Activated T-cell treated with anti-CD3 and anti-CD28 coated beads, Interleukin-2, amount 50 U/mL, for 48 hours (primary cell): Measurements from ENCODE around the gene DVL2.

Experiments
- DNase-seq, 2 experiments: peaks; one replicate each; pipeline ENCODE4 v3.0.0-alpha.2; 2020

The DVL2 gene

GRCh38 chr17:7234083-7234951, at the start of gene DVL2:
Gene DVL2 (minus strand): TSS chr17:7234517. CDS start chr17:7234262, 255 bp downstream.
- DNase-seq, result peak; percentile 95 to 97

DNA sequence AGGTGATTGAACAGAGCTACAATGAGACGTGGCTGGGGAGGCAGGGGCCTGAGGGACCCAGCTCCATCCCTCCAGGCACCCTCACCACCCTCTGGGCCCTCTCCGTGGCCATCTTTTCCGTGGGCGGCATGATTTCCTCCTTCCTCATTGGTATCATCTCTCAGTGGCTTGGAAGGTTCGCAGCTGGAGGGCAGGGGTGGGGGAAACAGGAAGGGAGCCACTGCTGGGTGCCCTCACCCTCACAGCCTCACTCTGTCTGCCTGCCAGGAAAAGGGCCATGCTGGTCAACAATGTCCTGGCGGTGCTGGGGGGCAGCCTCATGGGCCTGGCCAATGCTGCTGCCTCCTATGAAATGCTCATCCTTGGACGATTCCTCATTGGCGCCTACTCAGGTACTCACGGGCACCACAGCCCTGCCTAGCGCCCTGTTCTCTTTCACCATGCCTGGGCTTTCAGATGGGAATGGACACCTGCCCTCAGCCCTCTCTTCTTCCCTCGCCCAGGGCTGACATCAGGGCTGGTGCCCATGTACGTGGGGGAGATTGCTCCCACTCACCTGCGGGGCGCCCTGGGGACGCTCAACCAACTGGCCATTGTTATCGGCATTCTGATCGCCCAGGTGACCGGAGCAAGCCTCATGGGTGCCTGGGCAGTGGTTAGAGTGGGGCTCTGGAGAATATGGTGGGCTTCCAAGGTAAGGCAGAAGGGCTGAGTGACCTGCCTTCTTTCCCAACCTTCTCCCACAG, 49.3 kb upstream of the DVL2 start:
- no peak for DNase-seq

GRCh38 chr17:7282752-7283321, 48.5 kb upstream of the DVL2 start:
- DNase-seq, result peak in 1 of 2 experiments; percentile 25

GRCh38 chr17:7281953-7282751, 47.8 kb upstream of the DVL2 start:
- DNase-seq, result peak; percentile 26

DNA sequence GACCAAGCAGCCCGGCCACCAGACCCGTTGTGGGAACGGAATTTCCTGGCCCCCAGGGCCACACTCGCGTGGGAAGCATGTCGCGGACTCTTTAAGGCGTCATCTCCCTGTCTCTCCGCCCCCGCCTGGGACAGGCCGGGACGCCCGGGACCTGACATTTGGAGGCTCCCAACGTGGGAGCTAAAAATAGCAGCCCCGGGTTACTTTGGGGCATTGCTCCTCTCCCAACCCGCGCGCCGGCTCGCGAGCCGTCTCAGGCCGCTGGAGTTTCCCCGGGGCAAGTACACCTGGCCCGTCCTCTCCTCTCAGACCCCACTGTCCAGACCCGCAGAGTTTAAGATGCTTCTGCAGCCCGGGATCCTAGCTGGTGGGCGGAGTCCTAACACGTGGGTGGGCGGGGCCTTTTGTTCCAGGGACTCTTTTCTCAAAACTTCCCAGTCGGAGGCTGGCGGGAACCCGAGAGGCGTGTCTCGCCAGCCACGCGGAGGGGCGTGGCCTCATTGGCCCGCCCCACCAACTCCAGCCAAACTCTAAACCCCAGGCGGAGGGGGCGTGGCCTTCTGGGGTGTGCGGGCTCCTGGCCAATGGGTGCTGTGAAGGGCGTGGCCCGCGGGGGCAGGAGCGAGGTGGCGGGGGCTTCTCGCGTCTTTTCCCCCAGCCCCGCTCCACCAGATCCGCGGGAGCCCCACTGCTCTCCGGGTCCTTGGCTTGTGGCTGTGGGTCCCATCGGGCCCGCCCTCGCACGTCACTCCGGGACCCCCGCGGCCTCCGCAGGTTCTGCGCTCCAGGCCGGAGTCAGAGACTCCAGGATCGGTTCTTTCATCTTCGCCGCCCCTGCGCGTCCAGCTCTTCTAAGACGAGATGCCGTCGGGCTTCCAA, 47.0 kb upstream of the DVL2 start, which contains the start of gene SLC2A4:
SLC2A4 (plus strand) TSS at position 645 of the 879 bp plus-strand sequence; CDS start at position 862, 217 bp downstream.
- DNase-seq, result peak; percentile 94

GRCh38 chr17:7280519-7281073, 46.3 kb upstream of the DVL2 start:
- peak; percentile 93 to 94 for DNase-seq

- DNase-seq, result no peak
Observed at GRCh38 chr17:7279448-7279847, 45.1 kb upstream of the DVL2 start.

- no peak for DNase-seq
Observed at GRCh38 chr17:7266784-7267183, 32.5 kb upstream of the DVL2 start.

DNA sequence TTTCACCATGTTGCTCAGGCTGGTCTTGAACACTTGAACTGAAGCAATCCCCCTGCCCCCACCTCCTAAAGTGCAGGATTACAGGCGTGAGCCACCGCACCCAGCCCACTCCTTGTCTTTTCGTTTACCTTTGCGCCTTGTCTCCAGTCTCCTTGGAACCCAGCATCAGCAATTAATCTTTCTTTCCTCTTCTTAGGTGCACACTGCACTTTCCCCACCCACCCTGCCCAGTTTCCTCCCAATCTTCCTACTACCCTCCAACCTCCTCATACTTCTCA, 29.4 kb upstream of the DVL2 start:
- DNase-seq, result no peak

DNA sequence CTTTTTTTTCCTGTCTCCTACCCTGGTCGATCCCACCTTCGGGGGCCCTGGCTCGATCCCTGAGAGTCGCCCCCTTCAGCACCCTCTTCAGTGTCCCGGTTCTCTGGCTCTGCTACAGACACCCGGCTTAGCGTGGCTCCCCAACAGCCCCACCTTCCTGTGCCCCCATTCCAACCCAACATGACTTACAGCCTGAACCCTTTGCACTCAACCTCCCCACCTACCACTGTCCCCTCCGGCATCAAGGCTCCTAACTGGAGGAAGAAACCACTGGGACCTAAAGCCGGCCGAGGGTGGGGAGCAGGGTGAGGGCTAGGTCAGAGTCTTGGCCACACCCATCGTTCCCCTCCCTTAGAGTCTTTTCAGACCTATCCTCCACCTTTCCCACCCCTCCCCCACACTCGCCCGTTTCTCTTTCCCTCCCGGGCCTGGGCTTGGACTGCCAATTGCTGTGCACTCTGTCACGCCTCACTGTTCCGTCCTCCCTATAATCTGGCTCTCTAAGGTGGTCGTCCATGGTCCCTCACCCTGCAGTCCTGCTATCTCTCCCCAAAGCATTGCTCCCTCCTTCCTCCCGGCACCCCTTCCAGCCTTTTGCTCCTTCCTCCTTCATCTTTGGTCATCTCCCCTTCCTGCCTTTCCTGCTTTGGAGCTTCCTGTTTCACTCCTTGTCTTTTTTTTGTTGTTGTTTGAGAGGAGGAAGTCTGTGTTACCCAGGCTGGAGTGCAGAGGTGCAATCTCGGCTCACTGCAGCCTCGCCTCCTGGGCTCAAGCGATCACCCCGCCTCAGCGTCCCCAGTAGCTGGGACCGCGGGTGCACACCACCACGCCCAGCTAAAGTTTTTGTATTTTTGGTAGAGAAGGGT, 28.9 kb upstream of the DVL2 start:
- no peak for DNase-seq

- DNase-seq, result no peak
Observed at GRCh38 chr17:7262192-7262934, 28.0 kb upstream of the DVL2 start, which contains the start of gene CLDN7. Gene CLDN7 (minus strand): TSS chr17:7262478. CDS start chr17:7262043, 435 bp downstream.

- peak in 1 of 2 experiments; percentile 50 for DNase-seq
Observed at GRCh38 chr17:7261379-7262191, 27.3 kb upstream of the DVL2 start.

DNA sequence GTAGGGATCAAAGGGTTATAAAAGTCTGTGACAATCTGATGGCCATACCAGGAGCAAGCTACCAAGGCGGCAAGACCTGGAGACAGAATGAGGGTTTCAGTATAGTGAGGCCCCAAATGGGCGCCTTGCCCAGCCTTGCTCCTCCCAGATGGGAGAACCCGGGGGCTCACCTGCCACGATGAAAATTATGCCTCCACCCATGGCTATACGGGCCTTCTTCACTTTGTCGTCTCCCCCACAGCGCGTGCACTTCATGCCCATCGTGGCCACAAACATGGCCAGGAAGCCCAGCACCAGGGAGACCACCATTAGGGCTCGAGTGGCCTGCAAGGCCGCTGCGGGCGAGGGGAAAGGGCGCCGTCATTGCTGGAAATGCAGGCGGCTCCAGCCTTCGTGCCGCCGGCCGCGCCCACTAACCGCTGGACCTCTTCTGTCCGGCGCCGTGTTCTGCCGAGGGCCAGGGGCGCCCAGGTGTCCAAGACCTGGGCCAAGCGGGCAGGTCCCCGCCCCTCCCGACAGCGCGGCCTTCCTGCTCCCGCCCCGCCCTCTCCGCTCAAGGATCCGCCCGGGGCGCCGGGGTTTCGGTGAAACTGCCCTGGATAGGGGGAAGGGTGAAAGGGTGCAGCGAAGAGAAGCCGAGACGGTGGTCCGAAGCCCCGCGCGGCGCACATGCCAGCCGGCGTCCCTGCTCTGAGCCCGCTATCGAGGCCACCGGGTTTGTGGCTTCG, 26.5 kb upstream of the DVL2 start:
- DNase-seq, result peak; percentile 49 to 62

DNA sequence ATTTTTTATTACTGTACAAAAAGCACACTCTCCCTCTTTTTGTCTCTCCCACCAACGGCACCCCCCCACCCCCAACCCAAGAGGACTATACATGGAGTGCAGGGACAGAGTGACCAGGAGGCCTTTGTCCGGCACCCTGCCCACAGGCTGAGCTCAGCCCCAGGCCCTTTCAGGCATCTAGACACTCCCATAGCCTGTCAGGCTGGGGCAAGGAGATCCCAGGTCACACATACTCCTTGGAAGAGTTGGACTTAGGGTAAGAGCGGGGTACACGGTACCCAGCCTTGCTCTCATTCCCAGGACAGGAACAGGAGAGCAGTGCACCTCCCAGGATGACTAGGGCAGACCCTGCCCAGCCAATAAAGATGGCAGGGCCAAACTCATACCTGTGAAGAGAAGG, 25.8 kb upstream of the DVL2 start:
- DNase-seq, result no peak

DNA sequence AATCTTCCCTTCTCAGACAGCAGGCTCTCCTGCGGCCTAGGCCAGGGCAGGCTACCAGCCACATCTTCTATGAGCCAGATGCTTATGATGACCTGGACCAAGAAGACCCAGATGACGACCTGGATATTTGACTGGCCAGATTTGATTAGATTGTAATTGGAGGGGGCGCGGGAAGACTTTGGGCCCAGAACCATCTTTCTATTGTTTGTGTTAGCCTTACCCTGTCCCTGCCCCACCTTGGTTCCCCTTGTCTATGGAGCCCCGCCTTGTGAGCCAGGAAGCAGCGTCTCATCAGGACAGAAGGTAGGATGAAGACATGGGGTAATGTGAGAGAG, 25.2 kb upstream of the DVL2 start:
- DNase-seq, result no peak

- DNase-seq, result peak; percentile 36 to 52
Observed at GRCh38 chr17:7258731-7259554, 24.6 kb upstream of the DVL2 start.

GRCh38 chr17:7256766-7257456, 22.6 kb upstream of the DVL2 start:
- DNase-seq, result no peak
